Neural cell (in vitro differentiated cells): ENCODE measurements around the gene ARHGEF11. TPM values are rescaled to one million over a fixed set of nuclear protein-coding genes. Genes with fewer than 3 reads are reported as not detected.

Experiments used
- H2AFZ ChIP-seq: fragments of 200-600, 300-800 bp; sonication (generic), shearing (Covaris generic); 2 replicates; pipeline ENCODE4 v1.6.0; 2014; ENCODE audit warnings: low read depth, mild to moderate bottlenecking, antibody characterized with exemption, low read length, moderate library complexity
- H3F3A ChIP-seq: fragments of 200-600 bp; shearing (Covaris generic); 2 replicates; pipeline ENCODE4 v1.6.1; 2016; ENCODE audit warnings: mild to moderate bottlenecking, moderate library complexity, mixed read lengths, antibody characterized with exemption, low read length; ENCODE audit not compliant: insufficient read depth, poor library complexity, severe bottlenecking
- H3K27ac ChIP-seq: fragments of 200-600, 300-800 bp; sonication (generic), shearing (Covaris generic); 2 replicates; pipeline ENCODE4 v1.5.1; 2014; ENCODE audit warnings: mild to moderate bottlenecking, low read length, moderate library complexity
- H3K27me3 ChIP-seq: fragments of 300-800, 200-600 bp; sonication (generic), shearing (Covaris generic); 2 replicates; pipeline ENCODE4 v1.6.0; 2014; ENCODE audit warnings: mild to moderate bottlenecking, low read depth, low read length, moderate library complexity; ENCODE audit not compliant: insufficient read depth
- H3K36me3 ChIP-seq: fragments of 300-800, 200-600 bp; sonication (generic), shearing (Covaris generic); 2 replicates; pipeline ENCODE4 v1.5.1; 2014; ENCODE audit warnings: mild to moderate bottlenecking, antibody characterized with exemption, low read length, moderate library complexity; ENCODE audit not compliant: insufficient read depth
- H3K4me2 ChIP-seq: fragments of 300-800, 200-600 bp; sonication (generic), shearing (Covaris generic); 2 replicates; pipeline ENCODE4 v1.6.0; 2014; ENCODE audit warnings: mild to moderate bottlenecking, low read length
- H3K4me3 ChIP-seq: fragments of 300-800, 200-600 bp; sonication (generic), shearing (Covaris generic); 2 replicates; pipeline ENCODE4 v1.5.1; 2014; ENCODE audit warnings: mild to moderate bottlenecking, low read length, moderate library complexity
- H3K79me2 ChIP-seq: fragments of 200-600 bp; shearing (Covaris generic); replicated peaks from 2 replicates; pipeline ENCODE4 v1.6.0; 2014; ENCODE audit warnings: mild to moderate bottlenecking, low read length, moderate library complexity; ENCODE audit not compliant: insufficient read depth
- H3K9ac ChIP-seq: fragments of 300-800, 200-600 bp; sonication (generic), shearing (Covaris generic); 2 replicates; pipeline ENCODE4 v1.6.1; 2016; ENCODE audit warnings: mild to moderate bottlenecking, low read length, mixed read lengths
- H3K9me2 ChIP-seq: fragments of 200-600 bp; shearing (Covaris generic); 2 replicates; pipeline ENCODE4 v1.6.1; 2016; ENCODE audit warnings: mild to moderate bottlenecking, low read length, mixed read lengths; ENCODE audit not compliant: insufficient read depth
- H3K9me3 ChIP-seq: fragments of 200-600, 300-800 bp; sonication (generic), shearing (Covaris generic); 2 replicates; pipeline ENCODE4 v1.6.1; 2016; ENCODE audit warnings: mild to moderate bottlenecking, mixed run types, low read length, moderate library complexity, mixed read lengths
- H4K20me1 ChIP-seq: fragments of 200-600 bp; shearing (Covaris generic); 2 replicates; pipeline ENCODE4 v1.6.1; 2016; ENCODE audit warnings: mild to moderate bottlenecking, mixed run types; ENCODE audit not compliant: insufficient read depth
- EP300 ChIP-seq: fragments of 450-650 bp; conservative IDR thresholded peaks from 2 replicates; pipeline ENCODE4 v1.6.1; 2014; ENCODE audit warnings: antibody characterized with exemption, mild to moderate bottlenecking, moderate library complexity; ENCODE audit not compliant: poor library complexity, severe bottlenecking
- EZH2 ChIP-seq: fragments of 200-600, 300-800 bp; shearing (Covaris generic), sonication (generic); IDR thresholded peaks from 2 replicates; pipeline ENCODE4 v1.6.1; 2014; ENCODE audit warnings: antibody characterized with exemption, low read length, borderline replicate concordance, mild to moderate bottlenecking; ENCODE audit not compliant: insufficient read depth, poor library complexity, severe bottlenecking
- MXI1 ChIP-seq: fragments of 450-650 bp; conservative IDR thresholded peaks from 2 replicates; pipeline ENCODE4 v1.6.1; 2014; ENCODE audit warnings: antibody characterized with exemption, mild to moderate bottlenecking; ENCODE audit not compliant: poor library complexity, severe bottlenecking
- POLR2AphosphoS5 ChIP-seq: IDR thresholded peaks from 2 replicates; pipeline ENCODE4 v1.6.1; 2012
- RAD21 ChIP-seq: fragments of 450-650 bp; conservative IDR thresholded peaks from 2 replicates; pipeline ENCODE4 v1.6.1; 2014; ENCODE audit warnings: antibody characterized with exemption, mild to moderate bottlenecking, moderate library complexity
- SMC3 ChIP-seq: fragments of 450-650 bp; conservative IDR thresholded peaks from 2 replicates; pipeline ENCODE4 v1.6.1; 2014; ENCODE audit warnings: antibody characterized with exemption, mild to moderate bottlenecking, moderate library complexity; ENCODE audit not compliant: poor library complexity
- TAF1 ChIP-seq: IDR thresholded peaks from 2 replicates; pipeline ENCODE4 v1.6.1; 2012; ENCODE audit warnings: low read depth
- polyA minus RNA-seq: library from RNA; depleted of rRNA, polyadenylated mRNA; stranded (reverse); fragments of >200 nt; gene quantifications from 2 replicates; pipeline ENCODE4 v1.2.3, GENCODE V29; 2014
- polyA plus RNA-seq: library from polyadenylated mRNA; depleted of rRNA; stranded (reverse); fragments of >200 nt; gene quantifications from 2 replicates; pipeline ENCODE4 v1.2.3, GENCODE V29; 2014
- TF ChIP-seq, protein P1 (sequence below): fragments of 450-650 bp; IDR thresholded peaks from 2 replicates; pipeline ENCODE4 v1.5.1; 2014; ENCODE audit warnings: antibody characterized with exemption, mild to moderate bottlenecking, moderate library complexity; ENCODE audit not compliant: poor library complexity, severe bottlenecking
- TF ChIP-seq, protein P2 (sequence below): IDR thresholded peaks from 2 replicates; pipeline ENCODE4 v1.6.1; 2012; ENCODE audit warnings: borderline replicate concordance

ARHGEF11 gene, protein sequence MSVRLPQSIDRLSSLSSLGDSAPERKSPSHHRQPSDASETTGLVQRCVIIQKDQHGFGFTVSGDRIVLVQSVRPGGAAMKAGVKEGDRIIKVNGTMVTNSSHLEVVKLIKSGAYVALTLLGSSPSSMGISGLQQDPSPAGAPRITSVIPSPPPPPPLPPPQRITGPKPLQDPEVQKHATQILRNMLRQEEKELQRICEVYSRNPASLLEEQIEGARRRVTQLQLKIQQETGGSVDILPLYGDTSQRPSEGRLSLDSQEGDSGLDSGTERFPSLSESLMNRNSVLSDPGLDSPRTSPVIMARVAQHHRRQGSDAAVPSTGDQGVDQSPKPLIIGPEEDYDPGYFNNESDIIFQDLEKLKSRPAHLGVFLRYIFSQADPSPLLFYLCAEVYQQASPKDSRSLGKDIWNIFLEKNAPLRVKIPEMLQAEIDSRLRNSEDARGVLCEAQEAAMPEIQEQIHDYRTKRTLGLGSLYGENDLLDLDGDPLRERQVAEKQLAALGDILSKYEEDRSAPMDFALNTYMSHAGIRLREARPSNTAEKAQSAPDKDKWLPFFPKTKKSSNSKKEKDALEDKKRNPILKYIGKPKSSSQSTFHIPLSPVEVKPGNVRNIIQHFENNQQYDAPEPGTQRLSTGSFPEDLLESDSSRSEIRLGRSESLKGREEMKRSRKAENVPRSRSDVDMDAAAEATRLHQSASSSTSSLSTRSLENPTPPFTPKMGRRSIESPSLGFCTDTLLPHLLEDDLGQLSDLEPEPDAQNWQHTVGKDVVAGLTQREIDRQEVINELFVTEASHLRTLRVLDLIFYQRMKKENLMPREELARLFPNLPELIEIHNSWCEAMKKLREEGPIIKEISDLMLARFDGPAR (N-terminal part only)
- polyA plus RNA-seq: 33.2 and 42.8 TPM in 2 replicates
- 63.3 and 68.9 TPM in 2 replicates for polyA minus RNA-seq

DNA sequence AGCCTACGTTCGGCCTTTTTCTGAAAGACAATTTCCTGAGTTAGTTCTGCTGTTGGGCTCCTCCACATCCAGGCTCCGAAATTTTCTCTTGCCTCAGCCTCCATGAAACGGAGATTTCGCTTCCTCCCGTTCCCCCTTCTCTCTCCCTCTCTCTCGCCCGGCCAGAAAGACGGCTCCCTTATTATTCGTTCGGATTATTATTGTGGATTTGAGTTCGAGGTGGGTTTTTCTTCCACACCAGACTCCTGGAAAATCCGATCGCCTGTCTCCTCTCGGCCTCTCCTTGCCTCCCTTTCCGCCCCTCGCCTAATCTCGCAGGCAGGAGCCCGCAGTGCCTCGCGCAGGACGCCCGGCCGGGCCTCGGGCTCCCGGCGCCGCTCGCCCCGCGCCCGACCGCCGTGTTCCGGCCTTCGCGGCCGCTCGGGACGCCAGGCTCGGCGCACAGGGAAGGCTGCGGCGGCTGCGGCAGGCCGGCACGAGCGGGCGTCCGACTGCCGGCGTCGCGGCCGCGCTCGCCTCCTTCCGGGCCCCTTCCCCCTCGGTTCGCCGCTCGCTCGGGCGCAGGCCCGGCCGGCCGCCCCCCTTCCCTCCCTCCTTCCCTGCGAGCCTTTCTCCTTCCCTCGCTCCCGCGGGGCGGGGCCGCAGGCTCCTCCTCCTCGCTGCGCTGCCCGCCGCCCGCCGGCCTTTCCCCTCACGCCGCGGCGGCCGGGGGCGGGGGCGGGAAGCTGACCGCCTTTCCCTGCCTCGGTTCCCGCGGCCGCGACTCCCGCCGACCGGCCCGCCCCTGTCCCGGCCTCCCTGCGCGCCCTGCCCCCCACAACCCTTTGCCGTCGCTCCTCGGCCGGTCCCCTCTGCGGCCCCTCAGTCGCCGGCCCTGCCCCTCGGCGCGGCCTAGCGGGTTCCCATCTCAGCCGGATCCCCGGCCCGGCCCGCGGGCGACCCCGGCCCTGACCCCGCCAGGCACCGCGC lies at the start of gene ARHGEF11:
Gene ARHGEF11, minus strand, starts transcription at position 493 of the 969 bp plus-strand sequence. CDS start 1,412 bp downstream, outside the sequence.
- Histone ChIP-seq H4K20me1 (peaks cover 4% of the 10 kb centered on the region), H3F3A (no peaks in the 10 kb centered on the region), H3K27me3 (no peaks in the 10 kb centered on the region), H3K9me3 (no peaks in the 10 kb centered on the region), H3K4me2 (peak within 1 kb of the TSS; percentile 79), H3K27ac (peak within 1 kb of the TSS; percentile 88), H3K79me2 (peaks cover 46% of the 10 kb centered on the region), H3K9me2 (no peaks in the 10 kb centered on the region), H2AFZ (peak within 1 kb of the TSS; percentile 90), H3K36me3 (no peaks in the 10 kb centered on the region), H3K4me3 (peak within 1 kb of the TSS; percentile 82), H3K9ac (peak within 1 kb of the TSS; percentile 90)
- TF ChIP-seq TAF1: no peak
- TF ChIP-seq EZH2: no peak
- TF ChIP-seq, protein P1, sequence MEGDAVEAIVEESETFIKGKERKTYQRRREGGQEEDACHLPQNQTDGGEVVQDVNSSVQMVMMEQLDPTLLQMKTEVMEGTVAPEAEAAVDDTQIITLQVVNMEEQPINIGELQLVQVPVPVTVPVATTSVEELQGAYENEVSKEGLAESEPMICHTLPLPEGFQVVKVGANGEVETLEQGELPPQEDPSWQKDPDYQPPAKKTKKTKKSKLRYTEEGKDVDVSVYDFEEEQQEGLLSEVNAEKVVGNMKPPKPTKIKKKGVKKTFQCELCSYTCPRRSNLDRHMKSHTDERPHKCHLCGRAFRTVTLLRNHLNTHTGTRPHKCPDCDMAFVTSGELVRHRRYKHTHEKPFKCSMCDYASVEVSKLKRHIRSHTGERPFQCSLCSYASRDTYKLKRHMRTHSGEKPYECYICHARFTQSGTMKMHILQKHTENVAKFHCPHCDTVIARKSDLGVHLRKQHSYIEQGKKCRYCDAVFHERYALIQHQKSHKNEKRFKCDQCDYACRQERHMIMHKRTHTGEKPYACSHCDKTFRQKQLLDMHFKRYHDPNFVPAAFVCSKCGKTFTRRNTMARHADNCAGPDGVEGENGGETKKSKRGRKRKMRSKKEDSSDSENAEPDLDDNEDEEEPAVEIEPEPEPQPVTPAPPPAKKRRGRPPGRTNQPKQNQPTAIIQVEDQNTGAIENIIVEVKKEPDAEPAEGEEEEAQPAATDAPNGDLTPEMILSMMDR: peak; percentile 7
- no peak for TF ChIP-seq SMC3
- peak; percentile 19 for TF ChIP-seq EP300
- TF ChIP-seq, protein P2, sequence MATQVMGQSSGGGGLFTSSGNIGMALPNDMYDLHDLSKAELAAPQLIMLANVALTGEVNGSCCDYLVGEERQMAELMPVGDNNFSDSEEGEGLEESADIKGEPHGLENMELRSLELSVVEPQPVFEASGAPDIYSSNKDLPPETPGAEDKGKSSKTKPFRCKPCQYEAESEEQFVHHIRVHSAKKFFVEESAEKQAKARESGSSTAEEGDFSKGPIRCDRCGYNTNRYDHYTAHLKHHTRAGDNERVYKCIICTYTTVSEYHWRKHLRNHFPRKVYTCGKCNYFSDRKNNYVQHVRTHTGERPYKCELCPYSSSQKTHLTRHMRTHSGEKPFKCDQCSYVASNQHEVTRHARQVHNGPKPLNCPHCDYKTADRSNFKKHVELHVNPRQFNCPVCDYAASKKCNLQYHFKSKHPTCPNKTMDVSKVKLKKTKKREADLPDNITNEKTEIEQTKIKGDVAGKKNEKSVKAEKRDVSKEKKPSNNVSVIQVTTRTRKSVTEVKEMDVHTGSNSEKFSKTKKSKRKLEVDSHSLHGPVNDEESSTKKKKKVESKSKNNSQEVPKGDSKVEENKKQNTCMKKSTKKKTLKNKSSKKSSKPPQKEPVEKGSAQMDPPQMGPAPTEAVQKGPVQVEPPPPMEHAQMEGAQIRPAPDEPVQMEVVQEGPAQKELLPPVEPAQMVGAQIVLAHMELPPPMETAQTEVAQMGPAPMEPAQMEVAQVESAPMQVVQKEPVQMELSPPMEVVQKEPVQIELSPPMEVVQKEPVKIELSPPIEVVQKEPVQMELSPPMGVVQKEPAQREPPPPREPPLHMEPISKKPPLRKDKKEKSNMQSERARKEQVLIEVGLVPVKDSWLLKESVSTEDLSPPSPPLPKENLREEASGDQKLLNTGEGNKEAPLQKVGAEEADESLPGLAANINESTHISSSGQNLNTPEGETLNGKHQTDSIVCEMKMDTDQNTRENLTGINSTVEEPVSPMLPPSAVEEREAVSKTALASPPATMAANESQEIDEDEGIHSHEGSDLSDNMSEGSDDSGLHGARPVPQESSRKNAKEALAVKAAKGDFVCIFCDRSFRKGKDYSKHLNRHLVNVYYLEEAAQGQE: peak; percentile 11
- TF ChIP-seq MXI1: peak; percentile 50
- TF ChIP-seq RAD21: no peak
- peak; percentile 45 for TF ChIP-seq POLR2AphosphoS5

DNA sequence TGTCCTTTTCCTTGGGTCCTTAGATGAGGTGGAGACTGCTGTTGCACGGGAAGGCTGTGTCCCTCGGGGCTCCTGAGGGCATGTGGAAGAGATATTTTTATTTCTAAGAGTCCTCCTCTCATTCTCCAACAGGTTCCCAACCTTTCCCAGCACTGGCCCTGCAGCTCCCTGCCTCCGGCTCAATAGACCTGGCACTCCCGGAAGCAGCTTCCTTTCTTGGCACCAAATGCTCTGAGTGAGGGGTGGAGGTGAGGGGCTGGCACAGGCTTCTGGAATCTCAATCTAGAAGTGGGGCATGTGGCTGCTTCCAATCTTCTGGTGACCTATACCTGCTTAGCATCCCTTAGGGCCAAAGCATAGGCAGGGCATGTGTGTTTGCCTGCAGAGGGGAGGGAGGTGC lies 49.5 kb upstream of the ARHGEF11 start:
- TF ChIP-seq TAF1 (no peak), MXI1 (no peak), EZH2 (no peak), POLR2AphosphoS5 (no peak), RAD21 (no peak), SMC3 (no peak), EP300 (no peak)
- TF ChIP-seq, protein P2: no peak
- TF ChIP-seq, protein P1: no peak
- Histone ChIP-seq H3K9ac (no peak overlapping the region), H3K9me3 (no peaks in the 10 kb centered on the region), H3K27me3 (no peaks in the 10 kb centered on the region), H3K4me3 (no peak overlapping the region), H3K27ac (no peak overlapping the region), H3K36me3 (no peaks in the 10 kb centered on the region), H3K4me2 (no peak overlapping the region), H2AFZ (no peak overlapping the region), H3K9me2 (no peaks in the 10 kb centered on the region), H3F3A (no peaks in the 10 kb centered on the region), H3K79me2 (no peaks in the 10 kb centered on the region), H4K20me1 (no peaks in the 10 kb centered on the region)
